Activated CD4-positive, alpha-beta T cell treated with anti-CD3 and anti-CD28 coated beads for 48 hours (primary cell): Measurements from ENCODE around the gene SAMD15.
"Not testable (repeated sequence)": the region's sequence is repeated elsewhere in the genome, so short reads cannot be mapped to it uniquely, and the experiment has no call there.

Experiments
- DNase-seq: peaks from one replicate; pipeline ENCODE4 v3.0.0-alpha.2; 2020

SAMD15 gene

DNA sequence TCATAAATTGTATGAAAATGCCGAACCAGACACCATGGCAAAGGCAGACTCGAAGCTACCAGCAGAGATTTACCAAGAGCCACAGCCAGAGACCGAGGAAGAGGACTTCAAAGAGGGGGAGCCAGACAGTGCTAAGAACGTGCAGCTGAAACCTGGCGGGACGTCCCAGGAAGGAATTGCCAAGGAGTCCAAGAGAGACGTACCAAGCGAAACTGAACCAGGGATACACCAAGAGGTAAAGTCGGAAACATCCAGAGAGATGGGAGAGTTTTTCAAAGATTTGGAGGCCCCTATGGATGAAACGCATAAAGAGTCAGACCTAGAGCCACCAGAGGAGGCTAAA, 294 bp downstream of the SAMD15 start:
- no peak for DNase-seq

DNA sequence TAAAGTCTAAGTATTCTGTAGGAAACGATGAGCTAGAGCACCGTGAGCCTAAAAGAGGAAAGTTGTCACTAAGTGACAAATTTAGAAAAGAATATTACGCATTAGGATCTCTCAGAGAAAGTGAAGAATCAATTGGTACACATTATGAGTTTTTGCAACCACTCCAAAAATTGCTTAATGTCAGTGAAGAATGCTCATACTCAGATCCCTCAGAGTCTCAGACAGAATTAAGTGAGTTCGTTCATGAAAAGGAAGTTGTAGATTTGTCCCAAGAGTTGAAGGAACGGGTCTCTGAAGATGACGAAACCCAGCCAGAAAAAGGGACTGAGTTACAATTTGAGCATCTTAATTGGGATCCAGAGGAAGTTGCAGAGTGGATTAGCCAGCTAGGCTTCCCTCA, 1.5 kb downstream of the SAMD15 start:
- no peak for DNase-seq

DNA sequence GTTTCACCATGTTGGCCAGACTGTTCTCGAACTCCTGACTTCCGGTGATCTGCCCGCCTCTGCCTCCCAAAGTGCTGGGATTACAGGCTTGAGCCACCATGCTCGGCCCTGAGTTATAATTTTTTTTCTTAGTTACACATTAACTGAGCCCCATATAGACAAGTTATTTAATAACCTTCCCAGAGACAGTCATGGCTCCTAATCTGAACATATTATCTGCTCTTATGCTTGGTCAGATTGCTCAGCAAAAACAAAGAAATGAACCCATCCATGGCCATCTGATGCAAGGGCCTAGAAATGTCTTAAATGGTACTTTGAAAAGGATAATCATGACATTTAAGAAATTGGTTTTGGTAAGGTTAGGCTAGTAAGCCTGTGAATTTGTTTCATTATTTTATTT, 13.0 kb downstream of the SAMD15 start:
- DNase-seq: no peak

DNA sequence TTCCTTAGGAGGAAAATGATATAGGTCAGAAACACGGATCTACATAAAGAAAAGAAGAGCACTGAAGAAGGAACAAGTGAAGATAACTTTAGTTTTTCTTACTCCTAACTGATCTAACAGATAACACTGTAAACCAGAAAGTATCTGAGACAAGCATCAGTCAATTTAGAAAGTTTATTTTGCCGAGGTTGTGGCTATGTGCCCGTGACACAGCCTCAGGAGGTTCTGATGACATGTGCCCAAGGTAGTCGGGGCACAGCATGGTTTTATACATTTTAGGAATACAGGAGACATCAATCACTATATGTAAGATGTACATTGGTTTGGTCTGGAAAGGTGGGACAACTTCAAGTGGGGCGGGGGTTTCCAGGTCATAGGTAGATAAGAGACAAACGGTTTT, 23.0 kb downstream of the SAMD15 start:
- no peak for DNase-seq

DNA sequence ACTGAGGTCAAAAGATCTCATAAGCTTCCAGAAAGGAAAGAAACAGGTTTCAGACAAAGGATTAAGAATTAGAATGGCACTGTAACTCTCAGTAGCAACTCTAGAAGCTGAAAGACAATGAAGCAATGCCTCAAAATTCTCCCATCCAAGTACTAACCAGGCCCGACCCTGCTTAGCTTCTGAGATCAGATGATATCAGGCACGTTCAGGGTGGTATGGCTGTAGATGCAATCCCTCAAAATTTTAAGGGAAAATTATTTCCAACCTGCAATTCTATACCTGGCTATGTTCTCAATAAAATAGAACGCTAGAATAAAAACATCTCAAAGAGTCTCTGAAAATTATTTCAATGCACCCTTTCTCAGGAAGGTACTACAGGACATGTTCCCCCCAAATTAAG, 26.6 kb downstream of the SAMD15 start:
- DNase-seq: no peak

DNA sequence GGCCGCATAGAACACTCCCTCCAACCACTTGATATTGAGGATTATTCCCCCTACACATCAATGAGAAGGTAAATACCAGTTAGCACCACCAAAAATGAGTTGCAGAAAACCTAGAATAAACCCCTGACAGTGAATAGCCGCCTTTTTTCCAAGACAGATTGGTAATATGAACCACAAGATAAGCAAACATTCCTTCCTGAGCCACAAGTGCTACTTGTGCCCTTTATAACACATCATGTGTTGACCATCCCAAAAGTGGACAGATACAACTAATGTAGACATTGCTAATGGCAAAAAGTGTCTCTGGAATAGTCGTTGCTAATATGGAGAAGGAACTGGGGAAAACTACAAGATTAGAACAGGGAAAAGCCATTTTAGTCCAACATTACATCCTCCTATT, 28.9 kb downstream of the SAMD15 start:
- no peak for DNase-seq

DNA sequence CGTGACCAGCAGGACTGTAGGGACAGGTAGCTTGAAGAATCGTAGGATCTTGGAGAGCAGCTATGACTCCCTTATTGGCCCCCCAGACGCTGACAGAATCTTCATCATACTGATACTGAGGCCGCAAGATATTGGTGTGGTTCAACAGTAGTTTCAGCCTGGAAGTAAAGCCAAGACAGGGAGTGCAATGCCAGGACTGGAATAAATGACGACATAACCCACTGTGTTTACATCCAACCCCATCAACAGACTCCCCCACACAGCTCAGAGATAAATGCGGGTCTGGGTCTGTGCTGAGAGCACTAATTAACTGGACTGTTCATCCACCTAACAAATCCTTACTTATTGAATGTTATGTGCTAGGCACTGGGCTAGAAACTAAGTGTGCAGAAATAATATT, 29.5 kb downstream of the SAMD15 start:
- DNase-seq: no peak

DNA sequence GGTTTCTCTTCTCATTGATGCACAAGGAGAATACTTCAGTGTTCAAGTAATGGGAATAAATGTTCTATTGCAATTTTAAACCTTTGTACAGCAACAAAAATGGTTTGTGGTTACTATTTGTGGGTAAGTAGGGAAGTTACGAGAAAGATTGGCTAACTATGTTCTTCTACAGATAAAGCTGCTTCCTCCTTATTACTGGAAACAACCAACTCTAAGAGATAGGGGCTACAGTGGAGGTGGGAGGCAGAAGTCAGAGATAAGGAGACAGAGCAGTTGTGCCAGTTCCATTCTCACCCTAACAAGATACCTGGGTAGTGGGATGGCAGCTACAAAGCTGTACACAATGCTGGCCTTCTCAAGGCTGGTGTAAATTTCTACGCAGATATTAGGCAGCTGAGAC, 30.0 kb downstream of the SAMD15 start:
- no peak for DNase-seq

DNA sequence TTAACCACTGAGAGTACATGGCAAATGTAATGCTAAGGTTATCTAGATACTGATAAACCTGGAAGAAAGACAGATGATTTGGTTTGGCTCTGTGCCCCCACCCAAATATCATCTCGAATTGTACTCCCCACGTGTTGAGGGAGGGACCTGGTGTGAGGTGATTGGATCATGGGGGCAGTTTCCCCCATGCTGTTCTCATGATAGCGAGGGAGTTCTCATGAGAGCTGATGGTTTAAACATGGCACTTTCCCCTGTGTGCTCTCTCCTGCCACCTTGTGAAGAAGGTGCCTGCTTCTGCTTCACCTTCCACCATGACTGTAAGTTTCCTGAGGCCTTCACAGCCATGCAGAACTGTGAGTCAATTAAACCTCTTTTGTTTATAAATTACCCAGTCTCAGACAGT, 32.0 kb downstream of the SAMD15 start:
- peak; percentile 4 for DNase-seq

DNA sequence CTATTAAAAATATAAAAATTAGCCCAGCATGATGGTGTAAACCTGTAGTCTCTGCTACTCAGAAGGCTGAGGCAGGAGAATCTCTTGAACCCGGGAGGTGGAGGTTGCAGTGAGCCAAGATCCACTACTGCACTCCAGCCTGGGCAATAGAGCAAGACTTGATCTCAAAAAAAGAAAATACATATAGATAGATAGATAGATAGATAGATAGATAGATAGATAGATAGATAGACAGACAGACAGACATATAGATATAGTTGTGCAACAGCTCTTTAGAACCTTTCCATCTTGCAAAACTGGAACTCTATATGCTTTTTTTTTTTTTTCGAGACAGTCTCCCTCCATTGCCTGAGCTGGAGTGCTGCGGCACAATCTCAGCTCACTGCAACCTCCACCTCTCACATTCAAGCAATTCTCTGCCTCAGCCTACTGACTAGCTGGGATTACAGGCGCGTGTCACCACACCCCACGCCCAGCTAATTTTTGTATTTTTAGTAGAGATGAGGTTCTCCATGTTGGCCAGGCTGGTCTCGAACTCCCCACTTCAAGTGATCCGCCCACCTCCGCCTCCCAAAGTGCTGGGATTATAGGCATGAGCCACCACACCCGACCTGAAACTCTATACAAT, 38.3 kb downstream of the SAMD15 start:
- not testable (repeated sequence) for DNase-seq

DNA sequence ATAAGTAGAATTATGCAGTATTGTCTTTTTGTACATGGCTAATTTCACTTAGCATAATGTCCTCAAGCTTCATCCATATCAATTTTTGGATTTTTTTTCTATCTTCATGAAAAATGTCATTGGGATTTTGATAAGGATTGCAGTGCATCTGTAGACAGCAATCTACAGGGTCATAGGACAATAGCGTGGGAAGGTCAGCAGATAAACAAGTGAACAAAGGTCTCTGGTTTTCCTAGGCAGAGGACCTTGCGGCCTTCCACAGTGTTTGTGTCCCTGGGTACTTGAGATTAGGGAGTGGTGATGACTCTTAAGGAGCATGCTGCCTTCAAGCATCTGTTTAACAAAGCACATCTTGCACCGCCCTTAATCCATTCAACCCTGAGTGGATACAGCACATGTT, 38.9 kb downstream of the SAMD15 start:
- DNase-seq: not testable (repeated sequence)

DNA sequence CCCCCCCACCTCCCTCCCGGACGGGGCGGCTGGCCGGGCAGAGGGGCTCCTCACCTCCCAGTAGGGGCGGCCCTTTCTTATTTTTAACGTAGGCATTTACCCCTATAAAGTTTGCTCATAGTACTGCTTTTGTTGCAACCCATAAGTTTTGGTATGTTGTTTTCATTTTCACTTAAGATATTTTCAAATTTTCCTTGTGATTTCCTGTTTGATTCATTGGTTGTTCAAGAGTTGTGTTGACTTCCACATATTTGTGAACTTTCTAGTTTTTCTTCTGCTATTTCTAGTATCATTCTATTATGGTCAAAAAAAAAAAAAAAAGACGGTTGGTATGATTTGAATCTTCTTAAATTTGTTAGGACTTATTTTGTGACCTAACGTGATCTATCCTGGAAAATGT, 39.7 kb downstream of the SAMD15 start:
- DNase-seq: no peak

DNA sequence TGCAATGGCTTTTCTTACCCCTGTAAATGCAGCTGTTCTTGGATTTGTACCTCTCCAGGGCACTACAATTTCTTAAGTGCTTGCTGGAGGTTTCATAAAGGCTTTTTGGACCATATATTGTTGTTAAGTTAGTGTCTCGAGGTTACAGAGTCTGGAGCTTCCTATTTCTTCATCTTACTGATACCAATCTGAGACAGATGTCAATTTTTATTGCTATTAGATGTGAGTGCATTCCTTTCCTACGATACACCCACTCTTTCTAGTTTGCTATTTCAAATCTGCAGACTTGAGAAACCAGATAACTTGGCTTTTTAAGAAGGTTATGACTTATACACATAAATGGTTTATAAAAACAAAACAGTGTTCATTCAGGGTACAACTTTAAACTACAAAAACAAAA, 44.0 kb downstream of the SAMD15 start:
- no peak for DNase-seq

DNA sequence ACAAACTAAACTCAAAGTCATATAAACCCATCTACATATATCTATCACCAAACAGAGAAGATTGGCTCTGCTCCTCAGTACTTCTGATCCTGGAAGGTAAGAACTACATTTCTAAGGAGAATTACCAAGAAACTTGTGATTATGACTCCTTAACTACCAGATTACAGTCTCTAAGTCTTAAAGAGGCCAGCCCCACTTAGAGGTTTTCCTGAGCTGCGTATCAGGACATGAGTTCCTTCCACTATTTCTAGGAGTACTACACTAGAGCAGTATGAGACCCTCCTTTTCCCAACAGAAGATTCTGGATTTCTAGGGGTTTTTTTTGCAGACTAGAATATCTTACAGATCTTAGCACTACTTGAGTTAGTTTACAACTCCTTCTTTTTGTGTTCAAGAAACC, 46.2 kb downstream of the SAMD15 start, which contains the start of gene NOXRED1:
TSS of gene NOXRED1 (minus strand) at position 101 of the 400 bp plus-strand sequence. CDS start 634 bp downstream, outside the sequence.
- DNase-seq: no peak

DNA sequence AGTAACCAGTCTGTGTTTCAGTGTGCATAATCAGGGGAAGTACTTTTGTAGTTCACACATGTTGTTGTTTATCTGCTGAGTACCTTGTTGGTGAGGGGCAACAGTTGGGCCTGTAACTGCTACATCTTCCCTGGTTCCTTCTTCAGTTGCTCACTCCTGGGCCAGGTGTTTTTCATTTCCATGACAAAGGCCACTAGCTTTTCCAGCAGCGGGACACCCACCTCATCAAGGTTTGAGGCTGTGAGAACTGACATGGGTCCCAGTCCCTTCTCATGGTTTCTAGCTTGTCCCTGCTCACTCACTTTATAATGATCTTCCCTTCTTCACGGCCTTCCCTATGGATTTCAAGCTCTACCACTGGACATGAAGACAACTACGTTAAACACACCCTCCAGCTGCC, 47.7 kb downstream of the SAMD15 start:
- DNase-seq: no peak

DNA sequence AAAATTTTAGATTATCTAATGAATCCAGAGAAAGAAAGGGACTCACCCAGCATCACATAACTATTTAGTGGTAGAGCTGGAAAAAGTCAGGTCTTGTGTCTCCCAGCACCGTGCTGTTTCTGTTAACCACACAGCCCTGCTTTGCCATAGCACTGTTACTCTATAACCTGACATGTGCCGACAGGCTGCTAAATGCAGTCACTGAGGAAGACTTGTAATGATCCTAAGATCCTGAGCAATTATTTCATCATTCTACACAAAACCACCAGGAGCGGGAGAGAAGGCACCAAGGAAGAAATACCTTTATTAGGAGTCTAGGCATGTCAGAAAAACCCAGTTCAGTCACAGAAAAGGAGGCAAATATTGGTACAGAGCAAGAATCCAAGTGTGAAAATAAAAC, 49.2 kb downstream of the SAMD15 start:
- DNase-seq: no peak

DNA sequence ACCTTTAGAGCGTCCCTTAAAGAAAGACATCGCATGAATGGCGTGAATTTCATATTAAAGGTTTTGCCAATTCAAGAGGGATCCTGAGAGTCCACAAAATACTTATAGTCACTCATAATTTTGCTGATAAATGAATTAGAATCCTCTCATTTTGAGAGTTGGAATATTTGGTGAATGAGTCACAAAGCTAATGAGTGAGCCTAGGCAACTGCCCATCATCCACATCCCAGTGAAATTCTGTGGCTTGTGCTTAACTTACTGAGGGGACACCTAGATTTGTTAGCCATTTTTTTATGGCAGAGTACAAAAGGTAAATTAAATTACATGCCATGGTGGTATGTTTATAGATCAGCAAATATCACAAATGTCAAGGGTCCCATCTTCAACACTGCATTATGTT, 58.9 kb downstream of the SAMD15 start:
- no peak for DNase-seq

DNA sequence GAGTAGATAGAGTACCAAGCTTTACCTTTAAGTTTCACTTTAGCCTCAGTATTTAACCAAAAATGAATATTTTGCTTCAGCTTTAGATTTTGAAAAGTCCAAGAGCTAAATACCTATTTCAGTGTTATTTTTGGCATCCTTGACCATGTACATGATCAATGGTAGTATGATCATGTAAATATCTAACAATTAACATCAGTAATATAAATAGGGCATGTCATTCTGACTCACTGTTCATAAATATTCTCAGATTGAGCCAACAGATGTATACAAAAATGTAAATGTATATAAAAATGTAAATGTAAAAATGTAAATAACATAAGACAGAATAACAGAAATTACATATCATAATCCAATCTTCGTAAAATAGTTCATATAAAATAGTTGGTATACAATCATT, 61.4 kb downstream of the SAMD15 start:
- DNase-seq: no peak

DNA sequence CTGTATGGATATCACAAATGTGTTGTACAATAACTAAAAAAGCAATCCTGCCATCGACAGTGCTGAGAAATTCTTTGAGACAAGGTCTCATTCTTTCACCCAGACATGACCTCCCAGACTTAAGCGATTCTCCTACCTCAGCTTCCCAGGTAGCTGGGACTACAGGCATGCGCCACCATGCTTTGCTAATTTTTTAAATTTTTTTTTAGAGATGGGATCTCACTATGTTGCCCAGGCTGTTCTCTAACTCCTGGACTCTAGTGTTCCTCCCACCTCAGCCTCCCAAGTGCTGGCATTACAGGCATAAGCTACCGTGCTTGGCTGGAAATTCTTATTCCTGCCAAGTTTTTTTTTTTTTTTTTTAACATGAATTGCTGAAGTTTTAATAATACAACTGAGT, 62.7 kb downstream of the SAMD15 start:
- DNase-seq: no peak
